Measurements from ENCODE around the gene HMCN1.

- TF ChIP-seq, protein P1, sequence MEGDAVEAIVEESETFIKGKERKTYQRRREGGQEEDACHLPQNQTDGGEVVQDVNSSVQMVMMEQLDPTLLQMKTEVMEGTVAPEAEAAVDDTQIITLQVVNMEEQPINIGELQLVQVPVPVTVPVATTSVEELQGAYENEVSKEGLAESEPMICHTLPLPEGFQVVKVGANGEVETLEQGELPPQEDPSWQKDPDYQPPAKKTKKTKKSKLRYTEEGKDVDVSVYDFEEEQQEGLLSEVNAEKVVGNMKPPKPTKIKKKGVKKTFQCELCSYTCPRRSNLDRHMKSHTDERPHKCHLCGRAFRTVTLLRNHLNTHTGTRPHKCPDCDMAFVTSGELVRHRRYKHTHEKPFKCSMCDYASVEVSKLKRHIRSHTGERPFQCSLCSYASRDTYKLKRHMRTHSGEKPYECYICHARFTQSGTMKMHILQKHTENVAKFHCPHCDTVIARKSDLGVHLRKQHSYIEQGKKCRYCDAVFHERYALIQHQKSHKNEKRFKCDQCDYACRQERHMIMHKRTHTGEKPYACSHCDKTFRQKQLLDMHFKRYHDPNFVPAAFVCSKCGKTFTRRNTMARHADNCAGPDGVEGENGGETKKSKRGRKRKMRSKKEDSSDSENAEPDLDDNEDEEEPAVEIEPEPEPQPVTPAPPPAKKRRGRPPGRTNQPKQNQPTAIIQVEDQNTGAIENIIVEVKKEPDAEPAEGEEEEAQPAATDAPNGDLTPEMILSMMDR (IDR thresholded peaks at IDR 0.05), result no peak
- TF ChIP-seq POLR2AphosphoS5 (IDR thresholded peaks at IDR 0.05), result no peak
Observed at GRCh38 chr1:186228749-186229148, 494.6 kb downstream of the HMCN1 start.

Measured in stomach (tissue), 4 donors.